Fibroblast of lung (primary cell): ENCODE results near the gene TRPM7. TPM values are rescaled to one million over a fixed set of nuclear protein-coding genes. Genes with fewer than 3 reads are reported as not detected.

ENCODE experiments used
- DNase-seq, 2 donors: peaks; one replicate each; pipeline versions ENCODE4 v3.0.0 to v3.0.0-alpha.2; 2010; ENCODE audit warnings: low read depth in 2 of 2
- H2AFZ ChIP-seq: 2 replicates; pipeline ENCODE4 v1.5.1; 2012; ENCODE audit warnings: low read length, control low read depth, inconsistent platforms
- H3K27ac ChIP-seq: 2 replicates; pipeline ENCODE4 v1.5.1; 2011; ENCODE audit warnings: low read length, control low read depth; ENCODE audit not compliant: insufficient read depth
- H3K27me3 ChIP-seq: 2 replicates; pipeline ENCODE4 v1.5.1; 2011; ENCODE audit warnings: mild to moderate bottlenecking, low read length; ENCODE audit not compliant: control insufficient read depth, insufficient read depth
- H3K36me3 ChIP-seq: 2 replicates; pipeline ENCODE4 v1.5.1; 2011; ENCODE audit warnings: low read length; ENCODE audit not compliant: control insufficient read depth, insufficient read depth
- H3K4me1 ChIP-seq: 2 replicates; pipeline ENCODE4 v1.5.1; 2011; ENCODE audit warnings: low read length; ENCODE audit not compliant: control insufficient read depth, insufficient read depth; ENCODE audit errors: extremely low read depth
- H3K4me2 ChIP-seq: 2 replicates; pipeline ENCODE4 v1.5.1; 2011; ENCODE audit warnings: low read length, control low read depth; ENCODE audit not compliant: insufficient read depth; ENCODE audit errors: extremely low read depth
- H3K4me3 ChIP-seq, 4 experiments: fragments of 200-600 bp in 1 of 4; sonication (generic) in 1 of 4; replicated peaks in 1 of 4; 2 replicates each; pipeline ENCODE4 v1.5.1; 2011 to 2016; ENCODE audit warnings: low read length in 4 of 4, low read depth in 3 of 4, mild to moderate bottlenecking in 3 of 4, control low read depth in 2 of 4, inconsistent platforms in 1 of 4, mixed read lengths in 1 of 4; ENCODE audit not compliant: insufficient read depth in 1 of 4; ENCODE audit errors: control extremely low read depth in 1 of 4
- H3K79me2 ChIP-seq: 2 replicates; pipeline ENCODE4 v1.5.1; 2012; ENCODE audit warnings: mild to moderate bottlenecking, low read length, inconsistent platforms; ENCODE audit not compliant: control insufficient read depth, insufficient read depth
- H3K9ac ChIP-seq: 2 replicates; pipeline ENCODE4 v1.5.1; 2011; ENCODE audit warnings: mild to moderate bottlenecking, low read length, control low read depth; ENCODE audit not compliant: insufficient read depth
- H3K9me3 ChIP-seq: 2 replicates; pipeline ENCODE4 v1.5.1; 2012; ENCODE audit warnings: low read depth, low read length; ENCODE audit not compliant: control insufficient read depth, insufficient read depth
- H4K20me1 ChIP-seq: 2 replicates; pipeline ENCODE4 v1.5.1; 2011; ENCODE audit warnings: low read length; ENCODE audit not compliant: control insufficient read depth, insufficient read depth; ENCODE audit errors: extremely low read depth
- EZH2 ChIP-seq: IDR thresholded peaks from 2 replicates; pipeline ENCODE4 v1.5.1; 2012; ENCODE audit warnings: low read length, control low read depth, mild to moderate bottlenecking; ENCODE audit errors: missing control alignments
- polyA plus RNA-seq, 2 donors: library from polyadenylated mRNA; depleted of rRNA in 1 of 2; stranded (reverse) in 1 of 2; unstranded in 1 of 2; fragments of >200 nt; gene quantifications; 2 replicates each; pipeline ENCODE4 v1.2.1, GENCODE V29; 2011 to 2012; ENCODE audit warnings: missing spikeins in 1 of 2
- total RNA-seq: library from RNA; depleted of rRNA; stranded (reverse); fragments of >200 nt; gene quantifications from 2 replicates; pipeline ENCODE4 v1.2.1, GENCODE V29; 2014
- TF ChIP-seq, protein P1 (sequence below), 2 donors: IDR thresholded peaks in 1 of 2; conservative IDR thresholded peaks in 1 of 2; 1 replicate in 1 of 2; 2 replicates in 1 of 2; pipeline ENCODE4 v1.5.1; 2011 to 2012; ENCODE audit warnings: low read length in 2 of 2, control low read depth in 1 of 2, inconsistent platforms in 1 of 2, low read depth in 1 of 2, mild to moderate bottlenecking in 1 of 2

Gene TRPM7
- total and polyA plus RNA-seq, 2 donors (not counting 1 experiment from before 2014, with no cell fraction given) = 30.3 to 64.4 TPM

DNA sequence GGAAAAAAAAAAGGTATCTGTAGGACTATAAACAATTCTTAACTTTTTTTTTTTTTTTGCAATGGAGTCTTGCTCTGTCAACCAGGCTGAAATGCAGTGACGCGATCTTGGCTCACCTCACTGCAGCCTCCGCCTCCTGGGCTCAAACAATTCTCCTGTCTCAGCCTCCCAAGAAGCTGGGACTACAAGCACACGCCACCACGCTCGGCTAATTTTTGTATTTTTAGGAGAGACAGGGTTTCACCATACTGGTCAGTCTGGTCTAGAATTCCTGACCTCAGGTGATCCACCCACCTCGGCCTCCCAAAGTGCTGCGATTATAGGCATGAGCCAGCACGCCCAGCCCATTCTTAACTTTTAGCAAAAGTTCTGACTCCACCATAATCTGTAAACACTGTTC, 50.5 kb downstream of the TRPM7 start:
- Histone ChIP-seq H2AFZ (no peak overlapping the region), H3K9ac (no peak overlapping the region), H3K4me2 (no peak overlapping the region), H3K9me3 (no peaks in the 10 kb centered on the region), H3K36me3 (peaks cover 10% of the 10 kb centered on the region), H3K27me3 (no peaks in the 10 kb centered on the region), H3K4me3 (no peak overlapping the region), H4K20me1 (no peaks in the 10 kb centered on the region), H3K79me2 (no peaks in the 10 kb centered on the region), H3K4me1 (no peaks in the 10 kb centered on the region), H3K27ac (no peak overlapping the region)
- DNase-seq = no peak
- no peak for TF ChIP-seq EZH2
- TF ChIP-seq, protein P1, sequence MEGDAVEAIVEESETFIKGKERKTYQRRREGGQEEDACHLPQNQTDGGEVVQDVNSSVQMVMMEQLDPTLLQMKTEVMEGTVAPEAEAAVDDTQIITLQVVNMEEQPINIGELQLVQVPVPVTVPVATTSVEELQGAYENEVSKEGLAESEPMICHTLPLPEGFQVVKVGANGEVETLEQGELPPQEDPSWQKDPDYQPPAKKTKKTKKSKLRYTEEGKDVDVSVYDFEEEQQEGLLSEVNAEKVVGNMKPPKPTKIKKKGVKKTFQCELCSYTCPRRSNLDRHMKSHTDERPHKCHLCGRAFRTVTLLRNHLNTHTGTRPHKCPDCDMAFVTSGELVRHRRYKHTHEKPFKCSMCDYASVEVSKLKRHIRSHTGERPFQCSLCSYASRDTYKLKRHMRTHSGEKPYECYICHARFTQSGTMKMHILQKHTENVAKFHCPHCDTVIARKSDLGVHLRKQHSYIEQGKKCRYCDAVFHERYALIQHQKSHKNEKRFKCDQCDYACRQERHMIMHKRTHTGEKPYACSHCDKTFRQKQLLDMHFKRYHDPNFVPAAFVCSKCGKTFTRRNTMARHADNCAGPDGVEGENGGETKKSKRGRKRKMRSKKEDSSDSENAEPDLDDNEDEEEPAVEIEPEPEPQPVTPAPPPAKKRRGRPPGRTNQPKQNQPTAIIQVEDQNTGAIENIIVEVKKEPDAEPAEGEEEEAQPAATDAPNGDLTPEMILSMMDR (conservative IDR thresholded peaks at IDR 0.05 in 1 of 2, IDR thresholded peaks at IDR 0.05 in 1 of 2; ENCODE audit: low read depth in 1 of 2, low read length in 2 of 2) = no peak

DNA sequence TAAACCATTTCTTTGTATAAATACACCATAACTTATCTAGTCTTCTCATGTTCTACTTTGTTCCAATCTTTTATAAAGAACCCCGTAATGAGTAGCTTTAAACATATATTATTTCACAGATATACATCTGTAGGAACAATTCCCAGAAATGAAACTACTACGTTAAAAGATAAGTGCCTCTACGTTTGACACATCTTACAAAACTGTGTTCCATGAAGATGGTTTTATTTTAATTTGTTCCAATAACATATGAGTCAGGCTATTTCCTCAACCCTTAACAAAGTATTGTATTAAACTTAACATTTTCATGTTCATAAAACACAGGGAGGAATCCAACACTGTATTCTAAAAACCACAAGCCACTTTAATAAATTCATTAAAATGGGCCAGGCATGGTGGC, 52.9 kb downstream of the TRPM7 start:
- H3K4me2 ChIP-seq = no peak overlapping the region
- H3K4me1 ChIP-seq = no peaks in the 10 kb centered on the region
- H3K79me2 ChIP-seq = no peaks in the 10 kb centered on the region
- H3K27me3 ChIP-seq = no peaks in the 10 kb centered on the region
- no peak overlapping the region for H3K27ac ChIP-seq
- H3K36me3 ChIP-seq = peaks cover 10% of the 10 kb centered on the region
- H4K20me1 ChIP-seq = no peaks in the 10 kb centered on the region
- H2AFZ ChIP-seq = no peak overlapping the region
- no peaks in the 10 kb centered on the region for H3K9me3 ChIP-seq
- H3K9ac ChIP-seq = no peak overlapping the region
- peak in 1 of 2 donors; percentile 5 for DNase-seq
- TF ChIP-seq EZH2 = no peak
- TF ChIP-seq, protein P1 (conservative IDR thresholded peaks at IDR 0.05 in 1 of 2, IDR thresholded peaks at IDR 0.05 in 1 of 2; ENCODE audit: low read depth in 1 of 2, low read length in 2 of 2) = no peak
- no peak overlapping the region for H3K4me3 ChIP-seq

DNA sequence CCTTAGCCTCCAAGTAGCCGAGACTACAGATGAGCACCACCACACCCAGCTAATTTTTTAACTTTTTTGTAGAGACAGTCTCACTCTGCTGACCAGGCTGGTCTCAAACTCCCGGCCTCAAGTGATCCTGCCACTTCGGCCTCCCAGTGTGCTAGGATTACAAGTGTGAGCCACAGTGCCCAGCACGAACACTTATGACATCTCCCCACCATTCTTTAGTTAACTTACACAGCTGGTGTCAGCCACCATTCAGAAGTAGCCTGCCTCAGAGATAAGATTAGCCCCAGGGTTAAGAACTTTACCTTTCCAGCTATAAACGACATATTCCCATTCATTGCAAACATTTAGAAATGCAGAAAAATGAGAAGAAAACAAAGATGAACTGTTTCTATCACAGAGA, 58.2 kb downstream of the TRPM7 start:
- no peak overlapping the region for H2AFZ ChIP-seq
- no peak overlapping the region for H3K4me2 ChIP-seq
- TF ChIP-seq EZH2 = no peak
- TF ChIP-seq, protein P1 (conservative IDR thresholded peaks at IDR 0.05 in 1 of 2, IDR thresholded peaks at IDR 0.05 in 1 of 2; ENCODE audit: low read depth in 1 of 2, low read length in 2 of 2) = no peak
- H3K36me3 ChIP-seq = peaks cover 8% of the 10 kb centered on the region
- H4K20me1 ChIP-seq = no peaks in the 10 kb centered on the region
- no peak for DNase-seq
- H3K27me3 ChIP-seq = no peaks in the 10 kb centered on the region
- no peak overlapping the region for H3K9ac ChIP-seq
- H3K4me3 ChIP-seq = no peak overlapping the region
- no peaks in the 10 kb centered on the region for H3K4me1 ChIP-seq
- no peaks in the 10 kb centered on the region for H3K9me3 ChIP-seq
- no peaks in the 10 kb centered on the region for H3K79me2 ChIP-seq
- no peak overlapping the region for H3K27ac ChIP-seq
